ENCODE data around the gene SPSB2.

GRCh38 chr12:6839482-6840201, 33.5 kb downstream of the SPSB2 start:
- TF ChIP-seq CTCF (IDR thresholded peaks at IDR 0.05; ENCODE audit: poor library complexity, severe bottlenecking) (no peak), EP300 (conservative IDR thresholded peaks at IDR 0.05; ENCODE audit: poor library complexity, severe bottlenecking) (no peak), SMC3 (conservative IDR thresholded peaks at IDR 0.05; ENCODE audit: poor library complexity) (no peak), POLR2AphosphoS5 (IDR thresholded peaks at IDR 0.05) (no peak), EZH2 (IDR thresholded peaks at IDR 0.05; ENCODE audit: borderline replicate concordance, insufficient read depth, low read length, poor library complexity, severe bottlenecking) (no peak), RAD21 (conservative IDR thresholded peaks at IDR 0.05) (no peak), MXI1 (conservative IDR thresholded peaks at IDR 0.05; ENCODE audit: poor library complexity, severe bottlenecking) (no peak), TAF1 (IDR thresholded peaks at IDR 0.05; ENCODE audit: low read depth) (no peak)
- TF ChIP-seq, protein P1, sequence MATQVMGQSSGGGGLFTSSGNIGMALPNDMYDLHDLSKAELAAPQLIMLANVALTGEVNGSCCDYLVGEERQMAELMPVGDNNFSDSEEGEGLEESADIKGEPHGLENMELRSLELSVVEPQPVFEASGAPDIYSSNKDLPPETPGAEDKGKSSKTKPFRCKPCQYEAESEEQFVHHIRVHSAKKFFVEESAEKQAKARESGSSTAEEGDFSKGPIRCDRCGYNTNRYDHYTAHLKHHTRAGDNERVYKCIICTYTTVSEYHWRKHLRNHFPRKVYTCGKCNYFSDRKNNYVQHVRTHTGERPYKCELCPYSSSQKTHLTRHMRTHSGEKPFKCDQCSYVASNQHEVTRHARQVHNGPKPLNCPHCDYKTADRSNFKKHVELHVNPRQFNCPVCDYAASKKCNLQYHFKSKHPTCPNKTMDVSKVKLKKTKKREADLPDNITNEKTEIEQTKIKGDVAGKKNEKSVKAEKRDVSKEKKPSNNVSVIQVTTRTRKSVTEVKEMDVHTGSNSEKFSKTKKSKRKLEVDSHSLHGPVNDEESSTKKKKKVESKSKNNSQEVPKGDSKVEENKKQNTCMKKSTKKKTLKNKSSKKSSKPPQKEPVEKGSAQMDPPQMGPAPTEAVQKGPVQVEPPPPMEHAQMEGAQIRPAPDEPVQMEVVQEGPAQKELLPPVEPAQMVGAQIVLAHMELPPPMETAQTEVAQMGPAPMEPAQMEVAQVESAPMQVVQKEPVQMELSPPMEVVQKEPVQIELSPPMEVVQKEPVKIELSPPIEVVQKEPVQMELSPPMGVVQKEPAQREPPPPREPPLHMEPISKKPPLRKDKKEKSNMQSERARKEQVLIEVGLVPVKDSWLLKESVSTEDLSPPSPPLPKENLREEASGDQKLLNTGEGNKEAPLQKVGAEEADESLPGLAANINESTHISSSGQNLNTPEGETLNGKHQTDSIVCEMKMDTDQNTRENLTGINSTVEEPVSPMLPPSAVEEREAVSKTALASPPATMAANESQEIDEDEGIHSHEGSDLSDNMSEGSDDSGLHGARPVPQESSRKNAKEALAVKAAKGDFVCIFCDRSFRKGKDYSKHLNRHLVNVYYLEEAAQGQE (IDR thresholded peaks at IDR 0.05; ENCODE audit: borderline replicate concordance), result no peak
